A673 (cell line): ENCODE measurements around the gene EPSTI1.

Source experiments
- EZH2 ChIP-seq: fragments of 200-600 bp; sonication (generic); IDR thresholded peaks from 2 replicates; pipeline ENCODE4 v1.6.1; 2017; ENCODE audit warnings: borderline replicate concordance, low read depth, mild to moderate bottlenecking, mixed read lengths, antibody characterized with exemption, low read length; ENCODE audit not compliant: poor library complexity, severe bottlenecking
- TF ChIP-seq, protein P1 (sequence below): fragments of 300-800, 200-600 bp; sonication (generic); conservative IDR thresholded peaks from 2 replicates; pipeline ENCODE4 v1.5.1; 2017; ENCODE audit warnings: low read depth, mild to moderate bottlenecking, antibody characterized with exemption, low read length, moderate library complexity, mixed read lengths

DNA sequence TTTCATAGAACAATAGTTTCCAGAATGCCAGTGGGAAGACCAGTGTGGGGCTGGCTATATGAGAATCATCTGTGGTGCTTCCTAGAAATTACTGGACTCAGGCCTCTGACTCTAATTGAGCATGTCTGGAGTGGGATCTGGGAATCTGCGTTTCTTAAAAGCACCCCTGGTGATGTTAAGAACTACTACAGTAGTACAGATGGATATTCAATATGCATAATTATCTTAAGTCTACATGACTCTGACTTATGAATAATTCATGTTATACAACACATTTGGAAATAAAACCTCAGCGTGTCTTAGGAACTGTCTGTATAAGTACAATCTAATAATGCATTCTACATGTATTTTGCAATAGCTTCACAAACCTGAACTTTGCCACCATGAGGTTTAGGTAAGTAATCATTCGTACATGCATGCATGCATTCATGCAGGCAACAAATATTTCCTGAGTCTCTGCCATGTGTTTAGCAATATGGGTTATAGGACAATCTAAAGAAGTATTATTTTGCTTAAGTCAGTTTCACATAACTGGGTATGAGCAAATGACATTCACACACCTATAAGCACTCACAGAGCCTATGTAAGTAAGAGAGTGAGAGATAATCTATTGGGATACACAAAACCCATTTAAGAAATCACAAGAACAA is 62.0 kb downstream of the EPSTI1 start:
- TF ChIP-seq, protein P1, sequence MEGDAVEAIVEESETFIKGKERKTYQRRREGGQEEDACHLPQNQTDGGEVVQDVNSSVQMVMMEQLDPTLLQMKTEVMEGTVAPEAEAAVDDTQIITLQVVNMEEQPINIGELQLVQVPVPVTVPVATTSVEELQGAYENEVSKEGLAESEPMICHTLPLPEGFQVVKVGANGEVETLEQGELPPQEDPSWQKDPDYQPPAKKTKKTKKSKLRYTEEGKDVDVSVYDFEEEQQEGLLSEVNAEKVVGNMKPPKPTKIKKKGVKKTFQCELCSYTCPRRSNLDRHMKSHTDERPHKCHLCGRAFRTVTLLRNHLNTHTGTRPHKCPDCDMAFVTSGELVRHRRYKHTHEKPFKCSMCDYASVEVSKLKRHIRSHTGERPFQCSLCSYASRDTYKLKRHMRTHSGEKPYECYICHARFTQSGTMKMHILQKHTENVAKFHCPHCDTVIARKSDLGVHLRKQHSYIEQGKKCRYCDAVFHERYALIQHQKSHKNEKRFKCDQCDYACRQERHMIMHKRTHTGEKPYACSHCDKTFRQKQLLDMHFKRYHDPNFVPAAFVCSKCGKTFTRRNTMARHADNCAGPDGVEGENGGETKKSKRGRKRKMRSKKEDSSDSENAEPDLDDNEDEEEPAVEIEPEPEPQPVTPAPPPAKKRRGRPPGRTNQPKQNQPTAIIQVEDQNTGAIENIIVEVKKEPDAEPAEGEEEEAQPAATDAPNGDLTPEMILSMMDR, result no peak
- no peak for TF ChIP-seq EZH2
